Measurements from ENCODE around the gene STS. TPM values are rescaled to one million over a fixed set of nuclear protein-coding genes. Genes with fewer than 3 reads are reported as not detected.
A peak's percentile ranks its signal among the peaks of the same experiment; 100 is the strongest.

Gene STS
- total RNA-seq, 4 donors from 2014 or later: 1.8 to 7.9 (median 5.3) TPM

DNA sequence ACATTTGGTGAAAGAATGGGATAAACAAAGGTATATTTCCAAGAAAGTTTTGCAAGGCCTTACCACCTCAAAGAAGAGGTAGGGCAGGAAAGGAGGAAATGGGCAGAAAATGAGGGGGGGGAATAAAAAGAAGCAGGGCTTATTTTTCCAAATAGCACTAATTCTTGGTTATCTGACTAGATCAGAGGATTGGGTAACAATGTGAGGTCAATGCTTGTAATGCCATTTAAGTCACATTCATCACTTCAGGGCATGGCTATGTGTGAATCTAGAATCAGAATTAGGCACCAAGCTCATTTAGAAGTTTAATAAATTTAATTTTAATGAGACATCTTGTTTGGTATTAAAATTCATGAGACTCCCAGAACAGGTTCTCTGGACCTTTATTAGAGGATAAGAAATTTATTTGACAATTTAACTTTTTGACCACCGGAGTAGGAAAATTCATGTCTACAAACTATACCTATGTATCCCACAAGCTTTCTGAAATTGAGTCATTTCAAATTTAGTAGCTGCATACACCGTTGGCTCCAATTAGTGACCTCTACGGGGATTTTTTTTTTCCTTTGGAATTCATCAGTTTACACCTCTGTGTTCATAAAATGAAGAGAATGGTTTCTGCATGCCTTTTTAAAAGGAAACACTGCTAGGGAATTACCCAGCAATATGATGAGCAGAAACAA is 1.4 kb upstream of the STS start:
- DNase-seq: no peak
- Histone ChIP-seq H3K36me3 (no peaks in the 10 kb centered on the region), H3K4me3 (no peak overlapping the region), H3K27me3 (no peaks in the 10 kb centered on the region), H3K4me1 (peaks cover 0 to 11% (median 5%) of the 10 kb centered on the region in 4 donors), H3K27ac (peak overlapping the region; percentile 45 to 95 (median 92)), H3K9me3 (no peaks in the 10 kb centered on the region)
- TF ChIP-seq, protein P1, sequence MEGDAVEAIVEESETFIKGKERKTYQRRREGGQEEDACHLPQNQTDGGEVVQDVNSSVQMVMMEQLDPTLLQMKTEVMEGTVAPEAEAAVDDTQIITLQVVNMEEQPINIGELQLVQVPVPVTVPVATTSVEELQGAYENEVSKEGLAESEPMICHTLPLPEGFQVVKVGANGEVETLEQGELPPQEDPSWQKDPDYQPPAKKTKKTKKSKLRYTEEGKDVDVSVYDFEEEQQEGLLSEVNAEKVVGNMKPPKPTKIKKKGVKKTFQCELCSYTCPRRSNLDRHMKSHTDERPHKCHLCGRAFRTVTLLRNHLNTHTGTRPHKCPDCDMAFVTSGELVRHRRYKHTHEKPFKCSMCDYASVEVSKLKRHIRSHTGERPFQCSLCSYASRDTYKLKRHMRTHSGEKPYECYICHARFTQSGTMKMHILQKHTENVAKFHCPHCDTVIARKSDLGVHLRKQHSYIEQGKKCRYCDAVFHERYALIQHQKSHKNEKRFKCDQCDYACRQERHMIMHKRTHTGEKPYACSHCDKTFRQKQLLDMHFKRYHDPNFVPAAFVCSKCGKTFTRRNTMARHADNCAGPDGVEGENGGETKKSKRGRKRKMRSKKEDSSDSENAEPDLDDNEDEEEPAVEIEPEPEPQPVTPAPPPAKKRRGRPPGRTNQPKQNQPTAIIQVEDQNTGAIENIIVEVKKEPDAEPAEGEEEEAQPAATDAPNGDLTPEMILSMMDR (IDR thresholded peaks at IDR 0.05): no peak
- TF ChIP-seq POLR2A (IDR thresholded peaks at IDR 0.05) (no peak), POLR2AphosphoS5 (IDR thresholded peaks at IDR 0.05) (no peak), EP300 (IDR thresholded peaks at IDR 0.05; ENCODE audit: low read depth) (no peak)
- intact Hi-C loops (cut with DNase I; ENCODE audit: low total_unique reads): no loop called here
- WGBS, 2 donors (ENCODE audit: low coverage in 1 of 2): 77% methylated on average over 3 of the region's 3 CpGs; no CpG with 5 or more reads in 1 of the 2 donors
- in situ Hi-C loops (cut with MboI; ENCODE audit: low pct_ligation_motif_present in 1 of 4, low pct_unique_long_range_greater_than_20kb in 1 of 4, low sequenced_read_pairs in 3 of 4): no loop called here

DNA sequence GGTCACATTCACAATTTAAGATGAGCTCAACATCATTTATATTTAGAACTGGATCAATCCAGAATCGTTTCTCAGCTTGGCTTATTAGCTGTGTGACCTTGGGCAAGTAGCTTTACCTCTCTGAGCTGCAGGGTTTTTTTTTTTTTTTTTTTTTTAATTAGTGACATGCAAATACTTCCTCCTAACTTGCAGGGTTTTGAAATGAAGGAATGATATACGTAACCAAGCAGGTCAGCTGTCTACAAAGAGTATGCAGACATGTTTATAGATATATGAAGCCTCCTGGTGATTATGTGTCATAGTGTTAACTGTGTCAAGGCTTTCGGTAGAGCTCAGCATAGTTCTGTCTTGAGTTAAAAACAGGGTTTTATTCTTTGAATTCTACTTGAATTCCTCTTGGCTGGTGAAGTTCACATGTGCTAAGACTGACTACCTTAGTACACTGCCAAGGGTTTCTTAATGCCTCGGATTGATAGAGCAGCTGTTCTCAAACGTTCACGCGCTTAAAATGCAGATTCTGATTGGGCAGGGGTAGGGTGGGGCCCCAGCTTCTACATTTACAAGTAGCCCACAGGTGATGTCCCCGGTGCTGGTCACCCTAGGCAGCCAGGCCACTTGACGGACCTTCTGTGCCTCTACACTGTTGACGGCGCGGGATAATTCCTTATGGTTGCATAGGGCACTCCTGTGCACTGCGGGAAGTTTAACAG is 654 bp upstream of the STS start:
- WGBS, 2 donors (ENCODE audit: low coverage in 1 of 2): 12% methylated on average over 13 of the region's 13 CpGs; no CpG with 5 or more reads in 1 of the 2 donors
- DNase-seq: peak; percentile 49
- in situ Hi-C loops (cut with MboI; ENCODE audit: low pct_ligation_motif_present in 1 of 4, low pct_unique_long_range_greater_than_20kb in 1 of 4, low sequenced_read_pairs in 3 of 4) (no loop called here), intact Hi-C loops (cut with DNase I; ENCODE audit: low total_unique reads) (no loop called here)
- TF ChIP-seq, protein P1 (IDR thresholded peaks at IDR 0.05): no peak
- TF ChIP-seq POLR2A (IDR thresholded peaks at IDR 0.05) (no peak), POLR2AphosphoS5 (IDR thresholded peaks at IDR 0.05) (no peak), EP300 (IDR thresholded peaks at IDR 0.05; ENCODE audit: low read depth) (no peak)
- peak overlapping the region; percentile 76 to 90 (median 79) for H3K4me3 ChIP-seq
- H3K9me3 ChIP-seq: no peaks in the 10 kb centered on the region
- H3K27me3 ChIP-seq: no peaks in the 10 kb centered on the region
- H3K27ac ChIP-seq: peak overlapping the region; percentile 90 to 95 (median 94)
- H3K4me1 ChIP-seq: peaks cover 0 to 11% (median 5%) of the 10 kb centered on the region in 4 donors
- no peaks in the 10 kb centered on the region for H3K36me3 ChIP-seq

DNA sequence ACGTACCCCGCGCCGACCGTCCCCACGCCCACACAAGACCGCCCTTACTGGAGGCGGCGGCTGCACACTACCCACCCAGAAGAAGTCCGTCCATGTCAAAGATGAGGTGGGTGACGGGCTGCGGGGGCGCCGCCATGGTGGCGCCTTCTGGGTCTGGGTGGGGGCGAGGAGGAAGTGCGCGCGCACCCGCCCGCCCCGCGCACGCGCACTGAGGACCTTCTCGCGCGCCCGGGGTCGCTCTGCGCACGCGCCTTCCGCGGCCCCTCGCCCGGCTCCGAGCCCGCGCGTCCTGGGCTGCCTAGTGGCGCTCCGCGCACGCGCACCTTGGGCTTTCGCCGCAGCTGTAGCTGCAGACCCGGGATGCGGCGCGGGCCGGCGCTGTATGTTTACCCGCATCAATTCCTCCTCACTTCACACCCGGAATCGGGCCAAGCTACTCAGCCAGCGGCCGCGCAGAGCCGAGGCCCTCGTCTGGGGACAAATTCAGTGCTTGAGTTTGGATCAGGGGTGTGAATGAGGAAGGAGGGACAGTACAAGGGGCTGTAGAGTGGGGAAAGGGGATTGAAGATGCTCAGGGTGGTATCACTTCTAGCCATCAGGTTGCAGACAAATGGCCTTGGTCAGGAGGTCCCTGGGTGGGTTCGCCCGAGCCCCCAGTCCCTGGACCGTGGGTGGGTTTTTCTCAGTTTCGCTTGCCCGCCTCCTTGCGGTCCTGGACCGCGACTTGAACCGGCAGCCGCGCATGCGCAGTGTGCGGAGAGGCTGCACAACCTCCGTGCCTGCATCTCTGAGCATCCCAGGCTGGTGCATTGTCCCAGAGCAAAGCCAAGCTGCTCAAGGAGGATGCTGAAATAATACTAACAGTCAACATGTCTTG is 704 bp downstream of the STS start, which contains the start of gene PUDP:
PUDP (minus strand) TSS at position 176 of the 877 bp plus-strand sequence; CDS start at position 136, 40 bp downstream.
- Histone ChIP-seq H3K36me3 (no peaks in the 10 kb centered on the region), H3K9me3 (no peaks in the 10 kb centered on the region), H3K27ac (peak within 1 kb of the TSS; percentile 90 to 95 (median 94)), H3K4me1 (peaks cover 0 to 11% (median 5%) of the 10 kb centered on the region in 4 donors), H3K27me3 (no peaks in the 10 kb centered on the region), H3K4me3 (peak within 1 kb of the TSS; percentile 76 to 90 (median 79))
- in situ Hi-C loops (cut with MboI; ENCODE audit: low pct_ligation_motif_present in 1 of 4, low pct_unique_long_range_greater_than_20kb in 1 of 4, low sequenced_read_pairs in 3 of 4) (no loop called here), intact Hi-C loops (cut with DNase I; ENCODE audit: low total_unique reads) (no loop called here)
- DNase-seq: peak; percentile 92
- TF ChIP-seq POLR2AphosphoS5 (IDR thresholded peaks at IDR 0.05) (peak in 2 of 3 donors; percentile 39 to 62), EP300 (IDR thresholded peaks at IDR 0.05; ENCODE audit: low read depth) (no peak), POLR2A (IDR thresholded peaks at IDR 0.05) (peak; percentile 40)
- TF ChIP-seq, protein P1 (IDR thresholded peaks at IDR 0.05): peak in 3 of 5 experiments; percentile 16 to 53 (median 25)
- WGBS, 2 donors (ENCODE audit: low coverage in 1 of 2): 0% methylated on average over 31 of the region's 76 CpGs; no CpG with 5 or more reads in 1 of the 2 donors

Measured in transverse colon (tissue), 4 donors.